CD4-positive, alpha-beta T cell (primary cell): ENCODE data around the gene RASGRP4. TPM values are rescaled to one million over a fixed set of nuclear protein-coding genes. Genes with fewer than 3 reads are reported as not detected.
A peak's percentile ranks its signal among the peaks of the same experiment; 100 is the strongest.

ENCODE experiments used
- ATAC-seq: fragments of 200-7000 bp; cut with Tn5 transposase; one replicate; pipeline ENCODE4 v1.10.0; 2022; ENCODE audit warnings: mild to moderate bottlenecking; ENCODE audit not compliant: poor library complexity
- CTCF ChIA-PET: fragments of 350-600 bp; sonication (Branson Sonifier 250); formaldehyde crosslinking; loops from one replicate; lab custom pipeline; 2021; ENCODE audit warnings: antibody characterized with exemption, inconsistent platforms; lab: Charles Lee
- POLR2A ChIA-PET: fragments of 350-600 bp; sonication (Branson Sonifier 250); formaldehyde crosslinking; loops from one replicate; lab custom pipeline; 2021; ENCODE audit warnings: antibody characterized with exemption, inconsistent platforms; lab: Charles Lee
- DNase-seq, 14 experiments: peaks; one replicate each; pipeline ENCODE4 v3.0.0-alpha.2; 2013 to 2020; ENCODE audit warnings: mixed read lengths in 2 of 14
- H3K27ac ChIP-seq, 2 donors: one replicate each; pipeline versions ENCODE4 v1.5.1 to v1.7.0; 2013; ENCODE audit warnings: low read length in 2 of 2, low read depth in 1 of 2, mild to moderate bottlenecking in 1 of 2
- H3K27me3 ChIP-seq, 2 experiments: 1 replicate in 1 of 2; 2 replicates in 1 of 2; pipeline versions ENCODE4 v1.6.1 to v1.7.0; 2013; ENCODE audit warnings: low read length in 2 of 2, control low read depth in 1 of 2, mild to moderate bottlenecking in 1 of 2, moderate library complexity in 1 of 2; ENCODE audit not compliant: insufficient read depth in 2 of 2, control insufficient read depth in 1 of 2
- H3K36me3 ChIP-seq: one replicate; pipeline ENCODE4 v1.6.1; 2013; ENCODE audit warnings: low read length, control low read depth; ENCODE audit not compliant: insufficient read depth
- H3K4me1 ChIP-seq: one replicate; pipeline ENCODE4 v1.6.1; 2013; ENCODE audit warnings: low read length, control low read depth; ENCODE audit not compliant: insufficient read depth
- H3K4me3 ChIP-seq: one replicate; pipeline ENCODE4 v1.5.1; 2013; ENCODE audit warnings: mild to moderate bottlenecking, low read length, moderate library complexity
- H3K9me3 ChIP-seq, 2 experiments: 1 replicate in 1 of 2; 2 replicates in 1 of 2; pipeline versions ENCODE4 v1.6.1 to v1.7.0; 2013; ENCODE audit warnings: low read length in 2 of 2, mild to moderate bottlenecking in 2 of 2, control low read depth in 1 of 2, moderate library complexity in 1 of 2; ENCODE audit not compliant: control insufficient read depth in 1 of 2, insufficient read depth in 1 of 2
- H3K27ac Mint-ChIP-seq: one replicate; pipeline ENCODE4 v1.8.0; 2020; ENCODE audit warnings: mixed read lengths
- H3K27me3 Mint-ChIP-seq: one replicate; pipeline ENCODE4 v1.8.0; 2021; ENCODE audit warnings: mixed read lengths
- H3K36me3 Mint-ChIP-seq: one replicate; pipeline ENCODE4 v1.8.0; 2021; ENCODE audit warnings: low read depth, mixed read lengths
- H3K4me1 Mint-ChIP-seq: one replicate; pipeline ENCODE4 v1.8.0; 2021; ENCODE audit warnings: low read depth, mixed read lengths
- H3K4me3 Mint-ChIP-seq: one replicate; pipeline ENCODE4 v1.8.0; 2020; ENCODE audit warnings: mild to moderate bottlenecking, mixed read lengths
- H3K9me3 Mint-ChIP-seq: one replicate; pipeline ENCODE4 v1.8.0; 2020; ENCODE audit warnings: mixed read lengths
- intact Hi-C, 2 experiments: fragments of 100-400 bp; cut with DNase I in 1 of 2; cut with micrococcal nuclease in 1 of 2; formaldehyde crosslinking; loops; one replicate each; pipeline versions ENCODE4 v1.15.1 to v1.9.0; 2023 to 2025; cut with DNase I, micrococcal nuclease
- total RNA-seq, 174 experiments: library from RNA in 2 of 174; stranded (reverse) in 2 of 174; gene quantifications; one replicate each; pipeline ENCODE4 v1.2.3 and lab custom pipeline; 2021 to 2026
- TF ChIP-seq, protein P1 (sequence below): fragments of 200-600 bp; IDR thresholded peaks from one replicate; pipeline ENCODE4 v1.8.0; 2022; ENCODE audit warnings: antibody characterized with exemption, mild to moderate bottlenecking

The RASGRP4 gene
- total RNA-seq, 2 experiments from 2014 or later = 0.30 to 0.45 TPM

DNA sequence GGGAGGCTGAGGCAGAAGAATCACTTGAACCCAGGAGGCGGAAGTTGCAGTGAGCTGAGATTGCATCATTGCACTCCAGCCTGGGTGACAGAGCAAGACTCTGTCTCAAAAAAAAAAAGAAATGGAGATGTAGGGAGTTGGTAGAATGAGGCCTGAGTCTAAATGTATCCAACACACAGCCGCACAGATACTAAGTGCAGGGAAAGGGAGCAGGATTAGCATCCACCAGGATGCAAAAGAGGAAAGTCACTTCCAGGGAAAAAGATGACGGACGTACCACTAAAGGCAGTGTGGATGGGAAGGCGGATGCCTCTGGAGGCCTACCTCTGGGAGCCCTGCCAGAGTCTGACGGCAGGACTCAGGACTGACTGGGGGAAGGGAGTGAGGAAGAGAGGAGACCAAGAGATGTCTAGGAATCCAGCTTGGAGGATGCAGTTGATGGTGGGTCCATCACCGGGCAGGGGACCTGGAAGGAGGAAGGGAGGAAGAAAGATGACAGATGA, 16.3 kb downstream of the RASGRP4 start:
- H3K27ac ChIP-seq = no peak overlapping the region
- H3K27ac Mint-ChIP-seq = no peak overlapping the region
- CTCF ChIA-PET = interaction anchor here (0.6 kb wide), 1 partner anchor 279 kb away, joined by 3 read pairs; no protein-coding TSS in a partner anchor

DNA sequence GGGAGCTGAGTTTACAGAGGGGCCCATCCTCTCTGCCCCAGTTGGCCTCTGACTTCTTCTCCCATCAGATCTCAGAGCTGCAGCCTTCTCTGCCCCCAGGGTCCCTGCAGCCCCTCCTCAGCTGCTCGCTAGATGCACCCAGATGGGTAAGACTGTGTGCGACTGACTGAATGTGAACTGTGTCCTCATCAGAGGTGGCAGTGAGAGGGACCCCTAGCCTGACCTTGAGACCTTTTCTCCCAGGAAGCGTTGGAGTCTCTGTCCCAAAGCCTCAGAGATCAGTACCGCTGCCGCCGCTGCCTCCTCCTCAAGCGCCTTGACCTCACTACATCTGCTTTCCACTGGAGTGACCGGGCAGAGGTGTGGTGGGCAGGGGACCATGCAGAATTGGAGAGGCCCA, 20.7 kb downstream of the RASGRP4 start:
- no peaks in the 10 kb centered on the region for H3K9me3 ChIP-seq
- H3K4me1 ChIP-seq = peaks cover 26% of the 10 kb centered on the region
- H3K27me3 Mint-ChIP-seq = no peaks in the 10 kb centered on the region
- DNase-seq = no peak
- H3K36me3 ChIP-seq = peaks cover 27% of the 10 kb centered on the region
- H3K9me3 Mint-ChIP-seq = no peaks in the 10 kb centered on the region
- H3K27ac ChIP-seq = no peak overlapping the region
- peaks cover 29% of the 10 kb centered on the region for H3K36me3 Mint-ChIP-seq
- H3K4me3 Mint-ChIP-seq = peak overlapping the region; percentile 62
- no peaks in the 10 kb centered on the region for H3K27me3 ChIP-seq
- TF ChIP-seq, protein P1, sequence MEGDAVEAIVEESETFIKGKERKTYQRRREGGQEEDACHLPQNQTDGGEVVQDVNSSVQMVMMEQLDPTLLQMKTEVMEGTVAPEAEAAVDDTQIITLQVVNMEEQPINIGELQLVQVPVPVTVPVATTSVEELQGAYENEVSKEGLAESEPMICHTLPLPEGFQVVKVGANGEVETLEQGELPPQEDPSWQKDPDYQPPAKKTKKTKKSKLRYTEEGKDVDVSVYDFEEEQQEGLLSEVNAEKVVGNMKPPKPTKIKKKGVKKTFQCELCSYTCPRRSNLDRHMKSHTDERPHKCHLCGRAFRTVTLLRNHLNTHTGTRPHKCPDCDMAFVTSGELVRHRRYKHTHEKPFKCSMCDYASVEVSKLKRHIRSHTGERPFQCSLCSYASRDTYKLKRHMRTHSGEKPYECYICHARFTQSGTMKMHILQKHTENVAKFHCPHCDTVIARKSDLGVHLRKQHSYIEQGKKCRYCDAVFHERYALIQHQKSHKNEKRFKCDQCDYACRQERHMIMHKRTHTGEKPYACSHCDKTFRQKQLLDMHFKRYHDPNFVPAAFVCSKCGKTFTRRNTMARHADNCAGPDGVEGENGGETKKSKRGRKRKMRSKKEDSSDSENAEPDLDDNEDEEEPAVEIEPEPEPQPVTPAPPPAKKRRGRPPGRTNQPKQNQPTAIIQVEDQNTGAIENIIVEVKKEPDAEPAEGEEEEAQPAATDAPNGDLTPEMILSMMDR = no peak
- ChIA-PET CTCF (interaction anchor here (0.9 kb wide), 1 partner anchor 229 kb away, joined by 3 read pairs; no protein-coding TSS in a partner anchor), POLR2A (interaction anchor here (4.1 kb wide), 1 partner anchor 31 kb away, joined by 73 read pairs; the partner anchor contains the start of gene PSMD8)
- no peak for ATAC-seq
- peaks cover 16% of the 10 kb centered on the region for H3K4me1 Mint-ChIP-seq
- H3K4me3 ChIP-seq = no peak overlapping the region
- peak overlapping the region; percentile 39 for H3K27ac Mint-ChIP-seq
- intact Hi-C loops = loop anchor here in 1 of 2 experiments (10.0 kb wide), 1 partner anchor 140 kb away; no protein-coding TSS in a partner anchor

More for the DNA sequence above, 16.3 kb downstream of the RASGRP4 start:
- Histone ChIP-seq H3K4me1 (peaks cover 5% of the 10 kb centered on the region), H3K36me3 (peaks cover 29% of the 10 kb centered on the region), H3K9me3 (no peaks in the 10 kb centered on the region), H3K4me3 (no peak overlapping the region), H3K27me3 (no peaks in the 10 kb centered on the region)
- H3K4me3 Mint-ChIP-seq = no peak overlapping the region
- ATAC-seq (no peak), DNase-seq (no peak)
- POLR2A ChIA-PET = no interaction called here
- no peaks in the 10 kb centered on the region for H3K9me3 Mint-ChIP-seq
- intact Hi-C loops = loop anchor here in 1 of 2 experiments (10.0 kb wide), 1 partner anchor 135 kb away; no protein-coding TSS in a partner anchor
- H3K36me3 Mint-ChIP-seq = peaks cover 23% of the 10 kb centered on the region
- H3K27me3 Mint-ChIP-seq = no peaks in the 10 kb centered on the region
- no peaks in the 10 kb centered on the region for H3K4me1 Mint-ChIP-seq
- TF ChIP-seq, protein P1 = no peak

DNA sequence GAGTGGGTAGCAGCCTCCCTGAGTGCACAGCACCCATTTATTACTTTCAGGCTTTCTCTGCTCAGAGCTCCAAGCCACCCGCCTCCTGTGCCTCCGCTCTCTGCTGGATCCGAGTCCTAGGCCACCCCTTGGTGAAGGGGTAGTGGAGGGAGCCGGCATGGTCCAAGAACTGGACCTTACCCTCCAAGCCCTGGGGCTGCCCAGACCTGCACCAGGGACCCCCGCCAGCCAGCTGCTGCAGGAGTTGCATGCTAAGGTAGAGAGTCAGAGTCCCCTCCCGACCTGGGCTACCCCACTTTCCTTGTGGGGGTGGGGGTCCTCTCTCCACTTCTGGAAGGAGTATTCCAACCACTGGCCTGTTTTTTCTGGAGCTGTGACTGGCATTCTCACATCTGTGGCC, 21.2 kb downstream of the RASGRP4 start:
- intact Hi-C loops = loop anchor here (5.0 to 10.0 kb wide), 4 partner anchors 112 to 547 kb away; partner anchors contain the start of genes EIF3K (in 2 of the 2) and MAP4K1 (in 2 of the 2)
- peak overlapping the region; percentile 54 for H3K4me3 Mint-ChIP-seq
- H3K27ac ChIP-seq = no peak overlapping the region
- peaks cover 26% of the 10 kb centered on the region for H3K4me1 ChIP-seq
- peaks cover 27% of the 10 kb centered on the region for H3K36me3 ChIP-seq
- TF ChIP-seq, protein P1 = no peak
- H3K36me3 Mint-ChIP-seq = peaks cover 29% of the 10 kb centered on the region
- CTCF ChIA-PET = interaction anchor here (0.9 to 3.0 kb wide), 3 partner anchors 16 to 232 kb away, joined by 3 to 45 read pairs (median 18); partner anchors contain the start of genes GGN and SPRED3
- DNase-seq (no peak), ATAC-seq (no peak)
- H3K4me3 ChIP-seq = no peak overlapping the region
- H3K9me3 ChIP-seq = no peaks in the 10 kb centered on the region
- H3K27ac Mint-ChIP-seq = peak overlapping the region; percentile 39
- POLR2A ChIA-PET = interaction anchor here (2.7 to 4.1 kb wide), 3 partner anchors 31 to 365 kb away, joined by 8 to 73 read pairs (median 36); partner anchors contain the start of genes EIF3K, MAP4K1 and PSMD8
- peaks cover 16% of the 10 kb centered on the region for H3K4me1 Mint-ChIP-seq
- H3K27me3 Mint-ChIP-seq = no peaks in the 10 kb centered on the region
- H3K27me3 ChIP-seq = no peaks in the 10 kb centered on the region
- H3K9me3 Mint-ChIP-seq = no peaks in the 10 kb centered on the region
